Right lobe of liver (tissue), 6 donors: Measurements from ENCODE around the gene PAX3. TPM values are rescaled to one million over a fixed set of nuclear protein-coding genes. Genes with fewer than 3 reads are reported as not detected.
A peak's percentile ranks its signal among the peaks of the same experiment; 100 is the strongest.

Experiments
- ATAC-seq, 4 donors: fragments of 200-7000 bp; cut with Tn5 transposase; one replicate each; pipeline ENCODE4 v1.9.1; 2020; ENCODE audit warnings: mild to moderate bottlenecking in 4 of 4, moderate library complexity in 4 of 4
- DNase-seq, 3 donors: peaks; one replicate each; pipeline ENCODE4 v3.0.0-alpha.2; 2020
- H3K27ac ChIP-seq, 3 donors: fragments of 200-600 bp; one replicate each; pipeline ENCODE4 v1.8.0; 2022
- H3K27me3 ChIP-seq, 2 donors: fragments of 200-600 bp; one replicate each; pipeline ENCODE4 v1.8.0; 2022
- H3K36me3 ChIP-seq, 4 donors: fragments of 200-600 bp; sonication (generic) in 1 of 4; one replicate each; pipeline versions ENCODE4 v1.5.1 to v1.8.0; 2017 to 2022; ENCODE audit warnings: control low read depth in 1 of 4
- H3K4me1 ChIP-seq, 4 donors: fragments of 200-600 bp; sonication (generic) in 1 of 4; one replicate each; pipeline versions ENCODE4 v1.5.1 to v1.8.0; 2017 to 2022; ENCODE audit warnings: control low read depth in 1 of 4
- H3K4me3 ChIP-seq, 3 donors: fragments of 200-600 bp; one replicate each; pipeline ENCODE4 v1.8.0; 2022
- H3K9me3 ChIP-seq, 4 donors: fragments of 200-600 bp; sonication (generic) in 1 of 4; one replicate each; pipeline versions ENCODE4 v1.5.1 to v1.8.0; 2017 to 2022; ENCODE audit warnings: control low read depth in 1 of 4
- POLR2A ChIP-seq: fragments of 450-650 bp; IDR thresholded peaks from one replicate; pipeline ENCODE4 v1.6.1; 2017; ENCODE audit warnings: antibody characterized with exemption, mild to moderate bottlenecking
- WGBS: methylation state at CpG from one replicate; pipeline ENCODE4 v1.1.6; 2018; ENCODE audit warnings: low coverage, low lambda C conversion rate; ENCODE audit not compliant: insufficient coverage; ENCODE audit errors: missing lambda C conversion rate; 5-methylcytosine and 5-hydroxymethylcytosine counted together
- intact Hi-C, 2 donors: fragments of 100-400 bp; cut with DNase I; formaldehyde crosslinking; loops; one replicate each; pipeline versions ENCODE4 v1.11.2 to v1.14.1; 2022
- total RNA-seq, 6 experiments: library from RNA; depleted of rRNA in 2 of 6; stranded (reverse); fragments of >200 nt in 2 of 6; fragmentation: NEBNext Ultra II Directional in 3 of 6; extraction: Animal tissue kit (Norgen Biotek cat#: 25700) in 3 of 6; gene quantifications; one replicate each; pipeline versions ENCODE4 v1.1.0 to v1.2.4, GENCODE V29; 2016 to 2023
- TF ChIP-seq, protein P1 (sequence below), 4 donors: fragments of 200-600 bp in 3 of 4; fragments of 450-650 bp in 1 of 4; IDR thresholded peaks; one replicate each; pipeline versions ENCODE4 v1.5.1 to v1.8.0; 2016 to 2022; ENCODE audit warnings: antibody characterized with exemption in 4 of 4, mild to moderate bottlenecking in 2 of 4
- donor health status: DM: no; HTN: yes; CAD: no.
- donor health status: DM: no; HTN: no; CAD: no.
- donor health status: DM: no; HTN: no; CAD: no.
- donor health status: DM: no; HTN: yes; CAD: no.
- donor health status: DM: no; HTN: yes; CAD: no.

PAX3 gene
- total RNA-seq, 6 experiments from 2014 or later: not detected

DNA sequence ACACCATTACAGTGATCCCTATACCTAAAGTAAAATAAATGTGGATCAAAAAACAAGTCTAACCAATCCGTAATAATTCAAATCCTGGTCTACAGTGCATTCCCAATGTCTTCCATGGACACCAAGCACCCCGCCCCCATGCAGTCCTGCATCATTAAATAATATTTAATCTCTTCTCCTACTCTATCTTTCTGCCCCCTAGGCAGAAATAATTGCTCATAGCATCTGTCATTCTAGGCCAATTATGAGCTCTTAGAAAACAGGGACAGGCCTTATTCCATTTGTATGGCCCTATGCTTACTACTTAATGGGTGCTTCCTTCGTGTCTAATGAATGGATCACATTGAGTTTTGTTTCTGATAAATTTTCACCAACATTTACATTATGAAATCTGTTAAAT, 66.4 kb downstream of the PAX3 start:
- ATAC-seq (no peak), DNase-seq (no peak)
- H3K36me3 ChIP-seq: no peaks in the 10 kb centered on the region
- WGBS: 82% methylated on average over 3 of the region's 3 CpGs
- no peaks in the 10 kb centered on the region for H3K4me1 ChIP-seq
- no peak overlapping the region for H3K4me3 ChIP-seq
- no peaks in the 10 kb centered on the region for H3K27me3 ChIP-seq
- no peak for TF ChIP-seq POLR2A
- TF ChIP-seq, protein P1, sequence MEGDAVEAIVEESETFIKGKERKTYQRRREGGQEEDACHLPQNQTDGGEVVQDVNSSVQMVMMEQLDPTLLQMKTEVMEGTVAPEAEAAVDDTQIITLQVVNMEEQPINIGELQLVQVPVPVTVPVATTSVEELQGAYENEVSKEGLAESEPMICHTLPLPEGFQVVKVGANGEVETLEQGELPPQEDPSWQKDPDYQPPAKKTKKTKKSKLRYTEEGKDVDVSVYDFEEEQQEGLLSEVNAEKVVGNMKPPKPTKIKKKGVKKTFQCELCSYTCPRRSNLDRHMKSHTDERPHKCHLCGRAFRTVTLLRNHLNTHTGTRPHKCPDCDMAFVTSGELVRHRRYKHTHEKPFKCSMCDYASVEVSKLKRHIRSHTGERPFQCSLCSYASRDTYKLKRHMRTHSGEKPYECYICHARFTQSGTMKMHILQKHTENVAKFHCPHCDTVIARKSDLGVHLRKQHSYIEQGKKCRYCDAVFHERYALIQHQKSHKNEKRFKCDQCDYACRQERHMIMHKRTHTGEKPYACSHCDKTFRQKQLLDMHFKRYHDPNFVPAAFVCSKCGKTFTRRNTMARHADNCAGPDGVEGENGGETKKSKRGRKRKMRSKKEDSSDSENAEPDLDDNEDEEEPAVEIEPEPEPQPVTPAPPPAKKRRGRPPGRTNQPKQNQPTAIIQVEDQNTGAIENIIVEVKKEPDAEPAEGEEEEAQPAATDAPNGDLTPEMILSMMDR (IDR thresholded peaks at IDR 0.05): no peak
- no peak overlapping the region for H3K27ac ChIP-seq
- intact Hi-C loops: no loop called here
- H3K9me3 ChIP-seq: no peaks in the 10 kb centered on the region

DNA sequence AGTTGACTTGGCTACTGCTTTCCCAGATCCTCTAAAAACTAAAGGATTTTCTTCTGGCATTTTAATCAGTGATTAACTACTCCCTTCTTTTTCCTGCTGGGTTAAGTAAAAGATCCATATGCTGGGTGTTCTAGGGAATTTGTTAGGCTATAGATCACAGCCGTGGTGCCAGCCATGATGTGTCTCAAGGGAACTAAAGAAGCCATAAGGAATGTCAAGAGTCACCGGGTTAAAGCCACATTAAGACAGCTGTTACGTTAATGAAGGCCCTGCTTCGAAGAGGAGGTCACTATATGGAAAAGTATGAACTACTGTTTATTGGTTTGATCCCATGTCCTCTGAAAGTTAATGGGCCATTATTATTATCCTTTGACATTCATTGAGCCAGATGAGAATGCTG, 70.7 kb downstream of the PAX3 start:
- TF ChIP-seq POLR2A: no peak
- TF ChIP-seq, protein P1 (IDR thresholded peaks at IDR 0.05): no peak
- no peaks in the 10 kb centered on the region for H3K27me3 ChIP-seq

DNA sequence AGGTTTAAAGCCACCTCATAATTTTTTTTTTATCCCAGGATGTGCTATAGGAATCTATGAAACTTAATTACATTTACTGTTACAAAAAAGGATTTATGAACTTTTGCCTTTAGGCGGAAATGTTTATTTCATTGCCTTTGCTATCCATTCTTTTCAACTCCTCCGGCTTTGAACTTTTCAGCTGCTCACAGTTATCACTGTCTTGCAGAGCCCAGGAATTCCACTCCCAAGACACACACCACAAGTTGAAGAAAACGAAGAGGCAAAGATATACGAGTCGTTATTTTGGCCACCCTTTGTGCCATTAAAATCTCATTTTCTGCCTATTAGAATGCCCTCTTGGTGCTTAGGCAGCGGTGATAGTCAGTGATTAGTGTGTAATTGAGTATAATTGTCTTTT, 80.0 kb downstream of the PAX3 start:
- no peak overlapping the region for H3K27ac ChIP-seq
- no peak overlapping the region for H3K4me3 ChIP-seq
- WGBS: 56% methylated on average over 6 of the region's 6 CpGs
- DNase-seq (no peak), ATAC-seq (no peak)
- H3K36me3 ChIP-seq: no peaks in the 10 kb centered on the region
- H3K4me1 ChIP-seq: no peaks in the 10 kb centered on the region
- H3K27me3 ChIP-seq: no peaks in the 10 kb centered on the region
- intact Hi-C loops: no loop called here
- no peaks in the 10 kb centered on the region for H3K9me3 ChIP-seq
- no peak for TF ChIP-seq POLR2A

More for the DNA sequence above, 70.7 kb downstream of the PAX3 start:
- ATAC-seq: no peak
- Histone ChIP-seq H3K27ac (no peak overlapping the region), H3K36me3 (no peaks in the 10 kb centered on the region), H3K9me3 (no peaks in the 10 kb centered on the region), H3K4me1 (no peaks in the 10 kb centered on the region), H3K4me3 (no peak overlapping the region)
- DNase-seq: no peak
- intact Hi-C loops: no loop called here
- 70% methylated on average over 4 of the region's 4 CpGs for WGBS

DNA sequence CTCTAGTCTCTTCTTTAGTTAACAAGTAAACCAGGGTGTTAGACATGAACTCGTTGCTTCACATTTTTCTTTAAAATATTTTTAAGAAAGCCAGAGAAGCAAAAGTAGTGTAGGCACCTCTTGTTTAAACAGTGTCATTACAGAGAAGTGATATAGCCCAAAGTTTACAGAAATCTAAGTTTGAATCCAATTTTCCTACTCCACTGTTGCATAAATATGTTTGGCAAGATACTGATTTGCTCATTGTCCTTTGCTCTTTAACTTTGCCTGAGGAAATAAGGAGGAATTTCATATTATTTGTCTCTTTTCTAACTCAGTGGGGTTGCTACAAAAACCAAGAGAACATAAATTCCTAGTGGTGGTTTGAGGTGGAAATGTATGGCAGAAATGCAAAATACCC, 81.1 kb downstream of the PAX3 start:
- WGBS: 20% methylated on average over 1 of the region's 1 CpG
- Histone ChIP-seq H3K36me3 (no peaks in the 10 kb centered on the region), H3K27ac (no peak overlapping the region), H3K4me1 (no peaks in the 10 kb centered on the region), H3K4me3 (no peak overlapping the region), H3K9me3 (no peaks in the 10 kb centered on the region), H3K27me3 (no peaks in the 10 kb centered on the region)
- peak in 3 of 4 donors; percentile 36 to 62 (median 43) for ATAC-seq
- DNase-seq: no peak
- no peak for TF ChIP-seq POLR2A
- TF ChIP-seq, protein P1 (IDR thresholded peaks at IDR 0.05): no peak
- intact Hi-C loops: no loop called here

DNA sequence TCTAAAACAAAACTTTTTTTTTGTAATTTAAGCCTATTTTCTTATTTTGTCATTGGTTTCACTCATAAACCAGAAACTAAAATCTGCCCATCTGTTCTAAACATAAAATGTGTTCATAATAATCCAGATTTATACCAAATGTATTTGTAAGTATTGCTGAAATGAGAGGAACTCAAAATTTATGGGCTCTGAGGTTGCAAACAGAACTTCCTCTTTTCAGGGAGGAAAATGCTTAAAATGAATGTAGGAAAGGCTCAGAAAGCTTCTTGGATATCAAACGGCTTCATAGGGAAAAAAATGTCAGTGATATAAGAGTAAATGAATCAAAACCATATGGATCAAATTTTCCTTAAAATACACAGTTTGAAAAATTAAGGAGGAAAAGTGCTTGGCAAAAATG, 83.9 kb downstream of the PAX3 start:
- H3K27ac ChIP-seq: no peak overlapping the region
- 0% methylated on average over 1 of the region's 1 CpG for WGBS
- H3K9me3 ChIP-seq: no peaks in the 10 kb centered on the region
- no peaks in the 10 kb centered on the region for H3K36me3 ChIP-seq
- no peak for TF ChIP-seq POLR2A
- TF ChIP-seq, protein P1 (IDR thresholded peaks at IDR 0.05): no peak
- ATAC-seq: no peak
- H3K4me3 ChIP-seq: no peak overlapping the region
- intact Hi-C loops: no loop called here
- DNase-seq: no peak
- no peaks in the 10 kb centered on the region for H3K4me1 ChIP-seq
- H3K27me3 ChIP-seq: no peaks in the 10 kb centered on the region
